ENCODE results near the gene DPYD.

- no peak for TF ChIP-seq POLR2A (IDR thresholded peaks at IDR 0.05)
- TF ChIP-seq, protein P1, sequence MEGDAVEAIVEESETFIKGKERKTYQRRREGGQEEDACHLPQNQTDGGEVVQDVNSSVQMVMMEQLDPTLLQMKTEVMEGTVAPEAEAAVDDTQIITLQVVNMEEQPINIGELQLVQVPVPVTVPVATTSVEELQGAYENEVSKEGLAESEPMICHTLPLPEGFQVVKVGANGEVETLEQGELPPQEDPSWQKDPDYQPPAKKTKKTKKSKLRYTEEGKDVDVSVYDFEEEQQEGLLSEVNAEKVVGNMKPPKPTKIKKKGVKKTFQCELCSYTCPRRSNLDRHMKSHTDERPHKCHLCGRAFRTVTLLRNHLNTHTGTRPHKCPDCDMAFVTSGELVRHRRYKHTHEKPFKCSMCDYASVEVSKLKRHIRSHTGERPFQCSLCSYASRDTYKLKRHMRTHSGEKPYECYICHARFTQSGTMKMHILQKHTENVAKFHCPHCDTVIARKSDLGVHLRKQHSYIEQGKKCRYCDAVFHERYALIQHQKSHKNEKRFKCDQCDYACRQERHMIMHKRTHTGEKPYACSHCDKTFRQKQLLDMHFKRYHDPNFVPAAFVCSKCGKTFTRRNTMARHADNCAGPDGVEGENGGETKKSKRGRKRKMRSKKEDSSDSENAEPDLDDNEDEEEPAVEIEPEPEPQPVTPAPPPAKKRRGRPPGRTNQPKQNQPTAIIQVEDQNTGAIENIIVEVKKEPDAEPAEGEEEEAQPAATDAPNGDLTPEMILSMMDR (IDR thresholded peaks at IDR 0.05), result no peak
Observed at GRCh38 chr1:97870589-97870988, 50.2 kb downstream of the DPYD start.

Data from uterus (tissue), 2 donors.